PC-9 (cell line): ENCODE measurements around the gene STPG3. TPM values are rescaled to one million over a fixed set of nuclear protein-coding genes. Genes with fewer than 3 reads are reported as not detected.

ENCODE experiments used
- BruUV-seq: library from RNA; stranded (reverse); fragments of 400-500 nt; replicated peaks from 2 replicates; lab custom pipeline; 2021; lab: Mats Ljungman, UMichigan
- CTCF ChIA-PET: fragments of 300-600 bp; sonication (Branson Sonifier 250); formaldehyde crosslinking; loops from one replicate; lab custom pipeline; 2022; ENCODE audit warnings: antibody characterized with exemption; lab: Charles Lee
- POLR2A ChIA-PET: fragments of 300-600 bp; sonication (Branson Sonifier 250); formaldehyde crosslinking; loops from one replicate; lab custom pipeline; 2022; ENCODE audit warnings: antibody characterized with exemption; ENCODE audit not compliant: unreplicated experiment; lab: Charles Lee
- DNase-seq, 2 experiments: peaks; one replicate each; pipeline versions ENCODE4 v3.0.0 to v3.0.0-alpha.2; 2015 to 2022; ENCODE audit warnings: mixed read lengths in 1 of 2
- H2AFZ ChIP-seq: fragments of 200-600 bp; sonication (generic); 2 replicates; pipeline ENCODE4 v1.8.1; 2017; ENCODE audit warnings: antibody characterized with exemption
- H3F3A ChIP-seq: fragments of 200-600 bp; sonication (generic); 2 replicates; pipeline ENCODE4 v1.8.1; 2017; ENCODE audit warnings: antibody characterized with exemption, mild to moderate bottlenecking, low read depth; ENCODE audit not compliant: insufficient read depth
- H3K27ac ChIP-seq: fragments of 200-600 bp; sonication (generic); 2 replicates; pipeline ENCODE4 v1.6.1; 2016; ENCODE audit warnings: mixed run types
- H3K27me3 ChIP-seq: fragments of 200-600 bp; sonication (generic); 2 replicates; pipeline ENCODE4 v1.6.1; 2016; ENCODE audit warnings: low read depth, mixed run types; ENCODE audit not compliant: insufficient read depth
- H3K36me3 ChIP-seq: fragments of 200-600 bp; sonication (generic); 2 replicates; pipeline ENCODE4 v1.6.1; 2016; ENCODE audit warnings: low read depth, mixed run types
- H3K4me1 ChIP-seq: fragments of 200-600 bp; sonication (generic); replicated peaks from 2 replicates; pipeline ENCODE4 v1.6.1; 2016; ENCODE audit warnings: mixed run types; ENCODE audit not compliant: insufficient read depth
- H3K4me2 ChIP-seq: fragments of 200-600 bp; sonication (generic); 2 replicates; pipeline ENCODE4 v1.6.1; 2017; ENCODE audit warnings: mixed run types
- H3K4me3 ChIP-seq: fragments of 200-600 bp; sonication (generic); 2 replicates; pipeline ENCODE4 v1.6.1; 2016; ENCODE audit warnings: mixed run types
- H3K79me2 ChIP-seq: fragments of 200-600 bp; sonication (generic); 2 replicates; pipeline ENCODE4 v1.6.1; 2017; ENCODE audit warnings: low read depth, mixed run types
- H3K9me2 ChIP-seq: fragments of 200-600 bp; sonication (generic); 2 replicates; pipeline ENCODE4 v1.8.1; 2017; ENCODE audit warnings: mild to moderate bottlenecking; ENCODE audit not compliant: insufficient read depth
- H3K9me3 ChIP-seq: fragments of 200-600 bp; sonication (generic); 2 replicates; pipeline ENCODE4 v1.8.1; 2016; ENCODE audit warnings: low read depth; ENCODE audit not compliant: insufficient read depth
- H4K20me1 ChIP-seq: fragments of 200-600 bp; sonication (generic); 2 replicates; pipeline ENCODE4 v1.8.1; 2017; ENCODE audit not compliant: insufficient read depth
- CTCF ChIP-seq: fragments of 200-600 bp; sonication (generic); conservative IDR thresholded peaks from 2 replicates; pipeline ENCODE4 v1.6.1; 2017; ENCODE audit warnings: mixed run types, antibody characterized with exemption, mild to moderate bottlenecking, moderate library complexity
- EZH2 ChIP-seq: fragments of 200-600 bp; sonication (generic); IDR thresholded peaks from 2 replicates; pipeline ENCODE4 v1.8.0; 2017; ENCODE audit warnings: antibody characterized with exemption, low read depth
- intact Hi-C: fragments of 100-400 bp; cut with micrococcal nuclease; formaldehyde crosslinking; loops from one replicate; pipeline ENCODE4 v1.10.0; 2022; ENCODE audit not compliant: unreplicated experiment
- total RNA-seq: library from RNA; stranded (reverse); gene quantifications from 2 replicates; pipeline ENCODE4 v1.2.3, GENCODE V29; 2021

The STPG3 gene
- total RNA-seq, 1 experiment from 2014 or later: 0.46 TPM

GRCh38 chr9:137278061-137278701, 27.1 kb downstream of the STPG3 start:
- H3K9me2 ChIP-seq: no peaks in the 10 kb centered on the region
- ChIA-PET CTCF (interaction anchor here (0.6 to 1.1 kb wide), 3 partner anchors 42 to 254 kb away, joined by 3 to 11 read pairs (median 10); no protein-coding TSS in a partner anchor), POLR2A (interaction anchor here (0.7 to 1.0 kb wide), 5 partner anchors 9 to 264 kb away, joined by 3 to 9 read pairs (median 4); partner anchors contain the start of genes NRARP and TUBB4B)
- peaks cover 7% of the 10 kb centered on the region; the same call in 1 of the 2 replicates for H3K36me3 ChIP-seq
- no peak for DNase-seq
- BruUV-seq: TSS peak; percentile 46
- H3K27me3 ChIP-seq: no peaks in the 10 kb centered on the region
- peak overlapping the region; percentile 48 for H3K27ac ChIP-seq
- intact Hi-C loops: no loop called here
- peaks cover 26% of the 10 kb centered on the region; the same call in 1 of the 2 replicates for H3K79me2 ChIP-seq
- TF ChIP-seq CTCF: no peak
- no peak for TF ChIP-seq EZH2
- H2AFZ ChIP-seq: peak overlapping the region; percentile 74
- H3K4me2 ChIP-seq: peak overlapping the region; percentile 83
- H3K9me3 ChIP-seq: no peaks in the 10 kb centered on the region
- peak overlapping the region; percentile 89 for H3K4me3 ChIP-seq
- peaks cover 24% of the 10 kb centered on the region for H3F3A ChIP-seq
- H4K20me1 ChIP-seq: peaks cover 2% of the 10 kb centered on the region; the same call in 1 of the 2 replicates
- H3K4me1 ChIP-seq: peaks cover 16% of the 10 kb centered on the region

- Histone ChIP-seq H3K4me3 (peak overlapping the region; percentile 89; the same call in 1 of the 2 replicates), H3K36me3 (peaks cover 7% of the 10 kb centered on the region; the same call in 1 of the 2 replicates), H3F3A (peaks cover 24% of the 10 kb centered on the region), H3K9me2 (no peaks in the 10 kb centered on the region), H3K4me2 (peak overlapping the region; percentile 83), H2AFZ (no peak overlapping the region), H3K4me1 (peaks cover 16% of the 10 kb centered on the region), H3K27ac (no peak overlapping the region), H3K9me3 (no peaks in the 10 kb centered on the region), H3K27me3 (no peaks in the 10 kb centered on the region), H3K79me2 (peaks cover 26% of the 10 kb centered on the region; the same call in 1 of the 2 replicates), H4K20me1 (no peaks in the 10 kb centered on the region)
- ChIA-PET CTCF (no interaction called here), POLR2A (no interaction called here)
- no TSS peak for BruUV-seq
- DNase-seq: no peak
- intact Hi-C loops: no loop called here
- TF ChIP-seq EZH2: no peak
- TF ChIP-seq CTCF: no peak
Measured at GRCh38 chr9:137278721-137279711, 27.9 kb downstream of the STPG3 start.

- Histone ChIP-seq H3K4me1 (peaks cover 16% of the 10 kb centered on the region), H3K36me3 (peaks cover 7% of the 10 kb centered on the region; the same call in 1 of the 2 replicates), H3K27me3 (no peaks in the 10 kb centered on the region), H3K9me3 (no peaks in the 10 kb centered on the region), H3K4me2 (no peak overlapping the region), H3F3A (peaks cover 22% of the 10 kb centered on the region), H3K79me2 (peaks cover 26% of the 10 kb centered on the region; the same call in 1 of the 2 replicates), H3K9me2 (no peaks in the 10 kb centered on the region), H4K20me1 (no peaks in the 10 kb centered on the region), H3K4me3 (no peak overlapping the region), H2AFZ (no peak overlapping the region), H3K27ac (no peak overlapping the region)
- BruUV-seq: no TSS peak
- ChIA-PET POLR2A (no interaction called here), CTCF (no interaction called here)
- no peak for DNase-seq
- TF ChIP-seq CTCF: no peak
- TF ChIP-seq EZH2: no peak
- intact Hi-C loops: no loop called here
Measured at GRCh38 chr9:137279741-137280473, 28.8 kb downstream of the STPG3 start.
